ENCODE data around the gene SNAI1.
"Not testable (repeated sequence)": the region's sequence is repeated elsewhere in the genome, so short reads cannot be mapped to it uniquely, and the experiment has no call there.

Gene SNAI1

DNA sequence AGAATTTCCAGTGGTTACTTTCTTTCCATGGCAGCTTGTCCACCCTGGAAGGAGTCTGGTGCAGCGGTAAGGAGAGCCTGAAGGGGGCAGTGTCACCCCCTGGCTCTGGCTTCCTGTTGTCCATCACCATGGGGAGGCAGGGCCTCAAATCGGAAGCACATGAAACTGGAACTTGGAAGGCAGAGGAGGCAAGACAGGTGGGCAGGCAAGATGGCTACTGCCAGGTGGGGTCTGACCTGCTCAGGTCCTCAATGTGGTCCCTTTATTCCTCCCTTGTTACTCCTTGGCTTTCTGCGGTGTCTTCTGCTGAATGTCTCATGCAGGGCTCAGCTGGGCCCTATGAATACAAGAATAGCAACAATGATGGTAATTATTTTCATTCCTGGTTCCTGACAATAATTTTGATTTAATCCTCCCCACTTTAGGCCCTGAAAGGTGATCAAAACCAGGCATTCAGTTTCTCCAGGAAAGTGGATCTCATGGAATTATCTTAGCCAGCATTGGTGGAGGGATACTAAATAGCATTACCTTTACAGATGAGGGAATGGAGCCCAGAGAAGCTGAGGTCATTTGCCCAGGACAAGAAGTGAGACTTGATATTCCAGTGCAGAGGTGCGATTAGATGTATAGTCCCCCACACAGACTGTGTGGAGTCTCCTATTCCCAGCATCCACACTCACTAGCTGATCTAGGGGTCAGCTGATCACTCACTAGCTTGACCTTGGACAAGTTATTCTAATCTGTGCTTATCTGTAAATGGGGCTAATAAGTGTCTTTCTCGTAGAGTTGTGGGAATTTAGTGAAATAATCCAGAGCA, 17.6 kb upstream of the SNAI1 start:
- no peak for DNase-seq

DNA sequence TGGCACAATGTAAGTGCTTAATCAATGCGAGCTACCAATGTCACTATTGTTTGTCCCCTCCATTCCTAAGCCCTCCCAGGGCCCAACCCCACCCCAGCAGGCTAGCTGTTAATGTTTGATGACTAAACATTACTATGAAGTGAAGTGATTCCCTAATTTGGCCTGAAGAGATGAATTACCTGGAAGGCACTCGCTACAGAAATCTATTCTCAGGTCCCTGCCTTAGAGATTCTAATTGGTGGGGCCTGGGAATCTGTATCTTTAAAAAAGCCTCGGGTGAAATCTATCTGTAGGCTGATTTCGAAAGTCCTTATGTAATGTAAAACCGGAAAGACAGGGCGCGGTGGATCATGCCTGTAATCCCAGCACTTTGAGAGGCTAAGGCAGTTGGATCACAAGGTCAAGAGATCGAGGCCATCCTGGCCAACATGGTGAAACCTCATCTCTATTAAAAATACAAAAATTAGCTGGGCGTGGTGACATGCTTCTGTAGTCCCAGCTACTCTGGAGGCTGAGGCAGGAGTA, 16.9 kb upstream of the SNAI1 start:
- no peak for DNase-seq

DNA sequence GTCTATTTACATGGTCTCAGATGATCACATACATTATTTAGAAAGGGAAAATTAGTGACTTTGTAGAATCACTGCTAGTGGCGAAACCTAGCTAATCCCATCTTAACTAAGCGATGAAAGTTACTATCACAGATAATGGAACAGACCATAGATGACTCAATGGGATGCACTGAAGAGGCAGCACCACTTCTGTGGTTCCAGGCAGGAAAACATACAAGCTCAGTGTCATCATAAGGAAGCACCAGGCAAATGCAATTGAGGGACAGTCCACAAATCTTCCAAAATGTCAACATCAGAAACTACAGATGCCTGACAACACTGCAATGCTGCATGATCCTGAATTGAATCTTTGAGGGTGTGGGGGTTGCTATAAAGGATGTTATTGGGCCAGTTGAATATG, 15.9 kb upstream of the SNAI1 start:
- no peak for DNase-seq

DNA sequence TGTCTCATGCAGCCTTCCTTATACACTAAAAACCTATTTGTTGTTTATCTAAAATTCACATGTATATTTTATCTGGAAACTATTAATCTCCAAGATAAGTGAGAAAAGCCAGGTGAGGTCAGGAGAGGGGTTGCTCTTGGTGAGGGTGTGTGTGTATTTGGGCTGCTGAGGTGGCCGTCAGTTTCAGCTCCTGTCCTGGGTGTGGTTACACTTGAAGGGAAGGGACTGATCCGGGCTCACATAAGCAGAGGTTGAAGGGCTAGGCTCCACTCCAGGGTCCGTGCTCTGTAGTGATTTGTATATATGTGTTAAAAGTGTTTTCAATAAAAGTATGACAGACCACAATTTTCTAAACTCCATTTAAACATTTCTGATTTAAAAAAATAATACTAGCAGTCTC, 13.5 kb upstream of the SNAI1 start:
- DNase-seq = no peak

DNA sequence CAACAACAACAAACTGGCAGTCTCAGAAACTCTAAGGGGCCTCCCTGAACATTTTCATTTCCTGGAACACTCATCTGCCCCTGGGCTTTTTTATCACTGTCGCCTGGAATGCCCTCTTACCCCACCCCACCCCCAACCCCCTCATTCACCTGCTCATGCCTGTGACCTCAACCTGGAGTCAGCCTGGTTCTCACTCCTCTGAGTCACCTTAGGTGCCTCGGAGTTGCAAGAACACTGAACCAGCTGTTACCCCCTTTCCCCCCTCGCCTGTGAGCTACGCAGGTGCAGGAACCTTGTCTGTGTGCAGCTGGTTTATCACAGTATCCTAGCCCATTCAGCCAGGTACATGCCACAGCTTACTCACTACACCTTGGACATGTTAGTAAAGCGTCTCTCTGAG, 12.8 kb upstream of the SNAI1 start:
- no peak for DNase-seq

DNA sequence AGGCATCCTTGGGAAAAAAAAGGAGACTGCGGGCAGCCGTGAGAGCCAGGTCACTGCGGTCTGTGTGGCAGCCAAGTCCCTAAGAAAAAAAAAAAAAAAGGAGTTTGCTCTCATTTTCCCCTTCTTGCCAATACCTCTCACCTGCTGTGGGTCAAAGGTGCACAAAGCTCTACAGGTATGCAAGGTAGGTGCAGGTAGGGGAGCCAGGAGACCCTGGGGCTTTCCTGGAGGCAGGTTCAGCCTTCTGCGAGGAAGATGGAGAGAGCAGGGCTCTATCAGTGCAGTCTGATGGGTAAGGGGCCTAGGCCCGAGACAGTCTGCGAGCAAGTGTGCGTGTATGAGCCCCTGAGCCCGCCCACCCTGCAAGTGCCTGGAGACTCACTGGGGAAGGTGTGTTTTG, 12.3 kb upstream of the SNAI1 start:
- no peak for DNase-seq

DNA sequence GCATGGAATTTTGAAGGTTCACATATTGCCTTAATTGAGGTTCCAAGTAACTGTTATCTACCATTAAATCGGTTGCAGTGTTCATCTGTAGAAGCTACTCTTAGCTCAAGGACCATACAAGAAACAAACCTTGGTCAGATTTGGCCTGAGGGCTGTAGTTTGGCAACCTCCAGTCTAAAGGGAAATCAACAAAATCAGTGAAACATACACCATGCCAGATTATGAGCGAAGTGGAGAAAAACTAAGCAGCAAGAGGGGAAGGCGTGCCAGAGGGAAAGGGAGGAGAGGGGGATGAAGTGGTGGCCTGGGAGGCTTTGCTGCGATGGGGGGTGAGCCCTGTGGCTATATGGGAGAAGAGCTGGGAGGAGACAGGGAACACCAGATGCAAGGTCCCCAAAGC, 8.8 kb upstream of the SNAI1 start:
- DNase-seq = no peak

DNA sequence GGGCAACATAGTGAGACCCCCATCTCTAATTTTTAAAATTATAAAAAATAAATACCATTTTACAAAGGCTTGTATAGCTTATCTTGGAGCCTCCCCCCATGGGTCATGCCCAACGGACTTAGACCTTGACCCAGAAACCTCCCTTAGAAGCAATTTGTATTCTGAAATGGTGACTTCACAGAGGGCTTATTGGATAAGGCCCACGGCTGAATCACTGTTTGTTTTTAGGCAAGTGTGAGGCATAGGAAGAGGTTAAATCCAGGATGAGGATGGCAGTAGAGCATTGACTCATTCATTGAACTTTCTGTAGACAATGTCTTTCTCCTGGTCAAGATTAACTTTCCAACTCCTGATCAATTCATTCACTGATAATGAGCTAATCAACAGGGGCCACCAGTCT, 6.2 kb upstream of the SNAI1 start:
- DNase-seq = no peak

DNA sequence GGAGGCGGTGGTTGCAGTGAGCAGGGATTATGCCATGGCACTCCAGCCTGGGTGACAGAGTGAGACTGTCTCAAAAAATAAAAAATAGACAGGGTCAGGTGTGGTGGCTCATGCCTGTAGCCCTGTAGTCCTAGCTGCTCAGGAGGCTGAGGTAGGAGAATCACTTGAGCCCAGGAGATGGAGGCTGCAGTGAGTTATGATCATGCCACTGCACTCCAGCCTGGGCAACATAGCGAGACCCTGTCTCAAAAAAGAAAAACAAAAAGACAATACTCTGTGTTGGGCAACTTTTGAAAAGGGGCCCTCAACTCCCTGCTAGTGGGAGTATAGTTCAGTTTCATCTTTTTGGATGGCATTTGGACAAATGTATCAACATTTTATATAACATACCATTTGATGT, 5.0 kb upstream of the SNAI1 start:
- not testable (repeated sequence) for DNase-seq

DNA sequence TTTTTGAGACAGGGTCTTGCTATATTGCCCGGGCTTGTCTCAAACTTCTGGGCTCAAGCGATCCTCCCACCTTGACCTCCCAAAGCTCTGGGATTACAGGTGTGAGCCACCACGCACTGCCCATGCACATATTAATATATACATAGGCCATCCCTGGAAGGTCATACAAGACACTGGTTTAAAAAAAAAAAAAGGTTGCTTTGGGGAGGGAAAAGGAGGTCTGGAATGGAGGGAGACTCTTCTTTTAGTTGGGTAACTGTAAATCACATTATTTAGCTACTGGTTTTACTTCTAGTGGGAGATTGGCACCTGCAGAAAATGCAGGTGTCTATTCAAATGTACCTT, 4.1 kb upstream of the SNAI1 start:
- DNase-seq = no peak

DNA sequence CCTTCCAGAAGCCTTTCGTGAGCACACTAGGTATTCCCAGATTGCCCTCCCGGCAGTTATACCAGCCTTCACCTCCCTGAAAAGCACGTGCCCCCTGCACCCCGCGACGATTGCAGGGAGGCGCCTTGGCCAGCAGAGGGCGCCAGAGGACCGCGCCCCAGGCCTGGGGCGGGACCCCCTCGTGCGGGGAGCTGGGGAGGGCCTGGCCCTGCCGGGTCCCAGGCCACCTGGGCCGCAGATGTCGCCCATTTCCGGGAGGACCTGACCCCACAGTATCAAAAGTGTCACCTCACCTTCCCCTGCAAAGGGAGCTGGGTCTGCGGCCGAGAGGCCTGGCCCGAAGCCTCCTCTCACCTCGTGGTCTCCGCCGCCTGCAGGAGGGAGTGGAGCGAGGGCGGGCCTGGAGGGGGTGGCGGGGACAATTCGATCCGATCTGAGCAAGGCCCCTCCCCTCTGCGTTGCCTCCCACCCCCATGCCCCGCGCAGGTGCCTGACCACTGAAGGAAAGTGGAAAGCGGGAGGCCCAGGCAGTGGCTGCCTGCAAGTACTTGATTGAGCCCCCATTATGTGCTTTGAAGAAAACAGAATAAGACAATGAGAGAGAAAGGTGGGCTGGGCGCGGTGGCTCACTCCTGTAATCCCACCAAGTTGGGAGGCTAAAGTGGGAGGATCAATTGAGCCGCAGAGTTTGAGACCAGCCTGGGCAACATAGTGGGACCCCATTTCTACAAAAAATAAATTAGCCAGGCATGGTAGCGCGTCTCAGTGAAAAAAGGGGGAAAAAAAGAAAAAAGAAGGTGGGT, 3.5 kb upstream of the SNAI1 start:
- peak; percentile 60 to 68 for DNase-seq

DNA sequence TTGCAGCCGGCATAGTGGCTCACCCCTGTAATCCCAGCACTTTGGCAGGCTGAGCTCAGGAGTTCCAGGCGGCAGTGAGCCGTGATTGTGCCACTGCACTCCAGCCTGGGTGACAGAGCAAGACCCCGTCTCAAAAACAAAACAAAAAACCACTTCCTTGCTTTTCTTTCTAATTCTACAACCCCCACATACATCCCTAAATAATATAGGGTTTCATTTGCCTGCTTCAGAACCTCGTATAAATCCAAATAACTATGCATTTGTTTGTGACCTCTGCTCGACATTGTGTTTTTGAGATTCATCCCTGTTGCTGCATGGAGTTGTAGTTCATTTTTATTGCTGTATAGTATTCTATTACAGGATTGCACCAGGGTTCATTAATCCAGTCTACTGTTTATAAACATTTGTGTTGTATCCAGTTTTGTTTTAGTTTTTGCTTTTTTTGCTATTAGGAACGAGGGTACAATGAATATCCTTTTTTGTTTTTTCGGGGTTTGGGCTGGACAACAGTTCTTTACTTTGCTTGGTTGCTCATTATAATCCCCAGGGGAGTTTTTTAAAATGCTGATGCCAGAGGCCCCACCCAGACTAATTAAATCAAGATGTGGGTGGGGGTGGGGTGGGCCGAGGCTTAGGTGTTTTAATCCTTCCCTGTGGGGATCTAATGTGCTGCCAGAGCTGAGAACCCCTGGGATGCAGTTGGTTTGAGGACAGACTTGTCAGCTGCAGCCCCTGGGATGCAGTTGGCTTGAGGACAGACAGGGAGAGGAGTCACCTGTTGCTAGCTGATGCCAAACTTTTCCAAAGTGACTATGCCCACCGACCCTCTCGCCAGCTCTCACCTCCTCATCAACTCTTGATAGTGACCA, 2.4 kb upstream of the SNAI1 start:
- DNase-seq = no peak

DNA sequence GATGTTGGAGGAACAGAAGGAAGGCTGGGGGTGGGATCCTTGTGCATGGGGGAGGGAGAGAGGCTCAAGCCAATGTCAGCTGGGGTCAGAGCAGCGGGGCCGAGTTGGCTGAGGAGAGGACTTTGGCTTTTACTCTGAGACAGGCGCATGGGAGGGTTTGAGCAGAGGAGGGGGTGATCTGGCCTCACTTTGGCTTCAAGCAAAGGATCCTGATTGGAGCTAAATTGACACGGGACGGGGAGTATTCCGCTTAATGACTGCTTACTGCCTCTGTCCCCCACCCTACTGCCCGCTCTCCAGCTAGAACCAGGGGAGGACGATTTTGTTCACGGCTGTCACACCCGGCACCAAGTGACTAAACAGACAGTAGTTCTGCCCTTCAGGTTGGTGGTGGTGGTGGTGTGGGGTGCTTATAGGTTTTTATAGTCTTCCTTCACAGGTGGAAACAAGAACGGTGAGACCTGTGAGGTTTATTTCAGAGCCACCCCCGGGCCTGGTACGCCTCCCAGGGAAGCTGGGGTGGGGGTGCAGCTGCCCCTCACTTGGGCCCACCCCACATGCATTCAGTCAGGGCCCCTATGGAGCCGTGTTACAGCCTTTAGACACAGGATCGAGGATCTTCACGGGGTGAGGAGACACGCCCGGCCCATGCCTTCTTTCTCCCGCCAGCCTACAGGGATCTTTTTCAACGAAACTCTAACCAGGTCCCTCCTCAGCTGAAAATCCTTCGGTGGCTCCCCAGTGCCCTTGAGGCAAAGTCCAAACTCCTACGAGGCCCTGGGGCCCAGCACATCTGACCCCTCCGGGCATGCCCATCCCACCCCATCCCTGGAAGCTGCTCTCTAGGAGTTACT, 1.3 kb upstream of the SNAI1 start:
- no peak for DNase-seq

DNA sequence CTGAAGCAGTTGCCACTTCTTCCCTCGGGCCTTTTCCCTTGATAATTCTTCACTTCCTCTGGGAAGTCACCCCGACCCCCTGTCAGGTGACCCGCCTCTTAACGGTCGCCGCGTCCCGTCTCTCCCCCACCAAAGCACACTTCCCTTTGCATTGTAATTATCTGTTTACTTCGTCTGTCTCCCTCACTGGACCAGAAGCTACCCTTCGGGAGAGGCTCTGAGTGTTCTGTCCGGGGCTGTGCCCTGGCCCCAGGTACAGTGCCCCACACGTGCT, 771 bp upstream of the SNAI1 start:
- no peak for DNase-seq

DNA sequence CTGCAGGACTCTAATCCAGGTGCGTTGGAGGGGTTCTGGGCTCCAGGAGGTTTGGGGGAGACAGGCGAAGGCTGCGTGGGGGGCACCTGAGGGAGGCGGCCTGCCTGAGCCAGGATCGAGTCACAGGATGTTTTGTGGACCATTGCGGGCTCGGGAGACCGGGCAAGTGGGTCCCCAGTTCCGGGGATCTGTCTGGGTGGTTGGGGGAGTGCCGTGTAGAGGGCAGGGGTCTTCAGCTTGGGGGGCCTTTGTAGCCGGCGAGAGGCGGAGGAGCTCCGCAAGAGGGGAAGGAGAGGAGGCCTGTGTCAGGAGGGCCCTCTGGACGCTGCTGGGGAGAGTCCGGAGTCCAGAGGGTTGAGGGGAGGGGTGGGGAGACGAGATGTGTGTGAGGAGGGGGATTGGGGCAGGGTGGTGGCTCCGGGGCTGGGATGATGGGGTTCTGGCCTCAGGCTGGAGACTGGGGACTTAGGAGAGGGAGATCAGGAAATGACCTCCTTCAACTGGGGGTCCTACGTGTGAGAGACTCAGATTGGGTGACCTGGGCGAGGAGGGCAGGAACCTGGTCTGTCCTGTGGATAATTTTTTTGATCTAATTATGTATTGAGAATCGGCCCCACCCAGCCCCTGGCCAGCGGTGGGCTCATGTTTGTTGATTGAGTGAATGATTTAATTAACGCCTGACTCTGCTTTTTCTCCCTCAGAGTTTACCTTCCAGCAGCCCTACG, 505 bp downstream of the SNAI1 start:
- no peak for DNase-seq

DNA sequence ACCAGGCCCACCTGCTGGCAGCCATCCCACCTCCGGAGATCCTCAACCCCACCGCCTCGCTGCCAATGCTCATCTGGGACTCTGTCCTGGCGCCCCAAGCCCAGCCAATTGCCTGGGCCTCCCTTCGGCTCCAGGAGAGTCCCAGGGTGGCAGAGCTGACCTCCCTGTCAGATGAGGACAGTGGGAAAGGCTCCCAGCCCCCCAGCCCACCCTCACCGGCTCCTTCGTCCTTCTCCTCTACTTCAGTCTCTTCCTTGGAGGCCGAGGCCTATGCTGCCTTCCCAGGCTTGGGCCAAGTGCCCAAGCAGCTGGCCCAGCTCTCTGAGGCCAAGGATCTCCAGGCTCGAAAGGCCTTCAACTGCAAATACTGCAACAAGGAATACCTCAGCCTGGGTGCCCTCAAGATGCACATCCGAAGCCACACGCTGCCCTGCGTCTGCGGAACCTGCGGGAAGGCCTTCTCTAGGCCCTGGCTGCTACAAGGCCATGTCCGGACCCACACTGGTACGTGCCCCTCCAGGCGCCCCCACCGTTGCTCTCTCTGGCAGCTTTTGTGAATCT, 1.1 kb downstream of the SNAI1 start:
- DNase-seq = no peak

DNA sequence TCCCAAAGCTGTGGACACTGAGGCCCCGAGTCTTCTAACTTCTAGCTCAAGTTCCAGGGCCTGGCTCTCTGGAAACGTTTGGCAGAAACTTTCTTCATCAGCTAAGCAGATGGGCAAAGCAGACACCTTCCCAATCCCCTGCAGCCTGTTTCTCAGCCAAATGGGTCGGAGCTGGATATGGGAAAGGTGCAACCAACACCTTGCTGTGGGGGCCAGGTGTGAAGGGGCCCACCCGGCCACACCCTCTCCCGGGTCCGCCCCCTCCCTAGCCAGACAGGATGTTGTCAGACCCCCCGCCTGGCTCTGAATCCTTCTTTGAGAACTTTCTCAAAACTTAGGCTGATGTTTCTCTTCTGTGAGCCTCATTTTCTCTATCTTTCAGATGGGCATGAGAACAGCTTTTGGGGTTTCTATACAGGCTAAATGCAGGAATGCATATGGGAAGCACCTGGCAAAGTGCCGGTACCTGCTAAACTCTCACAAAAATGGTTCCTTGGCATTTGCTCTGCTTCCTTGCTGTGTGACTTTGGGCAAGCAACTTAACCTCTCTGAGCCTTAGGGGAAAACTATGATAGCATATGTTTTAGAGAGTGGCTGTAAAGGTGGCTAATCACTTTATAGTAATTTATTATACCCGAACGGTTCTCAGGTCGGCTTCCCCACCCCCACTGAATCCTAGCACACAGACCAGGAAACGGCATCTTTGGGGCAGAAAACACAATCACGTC, 1.8 kb downstream of the SNAI1 start:
- DNase-seq = no peak

DNA sequence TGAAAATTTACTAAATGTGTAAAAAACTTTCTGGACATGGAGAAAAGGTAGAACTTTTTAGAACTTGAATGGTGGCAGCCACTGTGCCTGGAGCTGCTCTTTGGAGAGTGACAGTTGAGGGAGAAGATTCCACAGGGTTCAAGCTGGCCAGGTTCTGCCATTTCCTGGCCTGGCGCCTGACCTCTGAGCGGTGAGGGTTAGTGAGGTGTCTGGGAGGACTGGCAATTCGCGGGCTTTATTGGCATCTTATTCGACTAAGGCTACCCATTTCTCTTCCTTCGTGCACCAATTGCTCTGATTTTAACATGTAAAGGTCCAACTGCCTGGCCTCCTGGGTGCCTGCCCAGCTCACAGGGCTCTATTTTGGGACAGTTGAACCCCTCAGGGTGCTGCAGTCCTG, 2.4 kb downstream of the SNAI1 start:
- no peak for DNase-seq

DNA sequence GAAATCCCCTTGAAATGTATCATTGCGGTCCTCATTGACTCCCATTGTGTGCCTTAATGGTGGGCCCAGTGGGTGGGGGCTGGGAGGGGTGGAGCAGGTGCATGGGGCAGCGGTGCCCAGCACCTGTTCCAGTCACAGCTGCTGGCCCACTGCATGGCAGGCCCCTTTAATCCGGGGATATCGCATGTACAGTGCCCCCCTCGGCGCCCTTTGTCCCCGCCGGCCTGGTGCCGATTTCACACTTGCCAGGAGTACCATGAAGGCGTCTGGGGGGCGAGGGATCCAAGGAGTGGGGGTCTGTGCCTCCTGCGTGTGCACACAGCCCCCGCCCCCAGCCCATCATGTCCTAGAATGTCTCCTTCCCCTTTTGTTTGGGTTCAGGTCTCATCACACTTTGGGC, 2.8 kb downstream of the SNAI1 start:
- DNase-seq = no peak

DNA sequence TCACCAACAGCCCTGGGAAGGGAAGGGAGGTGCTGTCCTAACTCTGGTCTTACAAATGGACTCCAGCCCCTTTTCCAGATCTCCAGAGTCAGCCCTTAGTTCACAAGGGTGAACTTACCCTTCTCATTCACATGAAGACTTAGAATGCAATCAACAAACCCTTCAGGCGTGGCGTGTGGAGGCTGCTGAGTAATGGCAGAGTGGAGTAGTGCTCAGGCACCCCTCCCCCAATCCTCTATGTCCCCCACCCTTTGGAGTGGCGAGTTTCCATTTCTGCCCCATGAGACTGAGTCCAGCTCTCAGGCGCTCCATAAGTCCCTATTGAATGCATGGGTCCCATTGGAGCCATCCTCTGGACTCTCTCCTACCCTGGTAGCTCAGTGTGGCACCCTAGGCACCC, 3.3 kb downstream of the SNAI1 start:
- DNase-seq = no peak
